H9 (cell line): ENCODE data around the gene SNTG2. TPM values are rescaled to one million over a fixed set of nuclear protein-coding genes. Genes with fewer than 3 reads are reported as not detected.

ENCODE experiments used
- DNase-seq: peaks from one replicate; pipeline ENCODE4 v3.0.0-alpha.2; 2017
- H2AFZ ChIP-seq: one replicate; pipeline ENCODE4 v1.6.1; 2013; ENCODE audit warnings: mild to moderate bottlenecking, low read length, control low read depth, moderate library complexity
- H2AK5ac ChIP-seq: 2 replicates; pipeline ENCODE4 v1.6.1; 2013; ENCODE audit warnings: low read length, control low read depth, mixed read lengths; ENCODE audit not compliant: insufficient read length
- H2BK120ac ChIP-seq: one replicate; pipeline ENCODE4 v1.6.1; 2013; ENCODE audit warnings: low read depth, mild to moderate bottlenecking, low read length, control low read depth, inconsistent platforms; ENCODE audit not compliant: poor library complexity, severe bottlenecking
- H2BK12ac ChIP-seq: 2 replicates; pipeline ENCODE4 v1.6.1; 2013; ENCODE audit warnings: low read length, control low read depth, mixed read lengths, low read depth; ENCODE audit not compliant: insufficient read length
- H2BK15ac ChIP-seq: 2 replicates; pipeline ENCODE4 v1.6.1; 2013; ENCODE audit warnings: low read depth, low read length, control low read depth
- H2BK20ac ChIP-seq: one replicate; pipeline ENCODE4 v1.6.1; 2013; ENCODE audit warnings: low read depth, mild to moderate bottlenecking, low read length, control low read depth, inconsistent platforms; ENCODE audit not compliant: poor library complexity, severe bottlenecking
- H2BK5ac ChIP-seq: 2 replicates; pipeline ENCODE4 v1.6.1; 2013; ENCODE audit warnings: low read length, control low read depth, mixed read lengths; ENCODE audit not compliant: insufficient read length
- H3K14ac ChIP-seq: 2 replicates; pipeline ENCODE4 v1.6.1; 2013; ENCODE audit warnings: low read length, control low read depth; ENCODE audit not compliant: insufficient read depth
- H3K18ac ChIP-seq: 2 replicates; pipeline ENCODE4 v1.6.1; 2013; ENCODE audit warnings: low read depth, mild to moderate bottlenecking, mixed read lengths, low read length, control low read depth; ENCODE audit not compliant: insufficient read length
- H3K23ac ChIP-seq: 2 replicates; pipeline ENCODE4 v1.6.1; 2013; ENCODE audit warnings: low read length, control low read depth, mixed read lengths, low read depth; ENCODE audit not compliant: insufficient read length
- H3K23me2 ChIP-seq: 2 replicates; pipeline ENCODE4 v1.6.1; 2013; ENCODE audit warnings: low read depth, mild to moderate bottlenecking, mixed read lengths, low read length, control low read depth; ENCODE audit not compliant: insufficient read length, poor library complexity, severe bottlenecking
- H3K27ac ChIP-seq: 2 replicates; pipeline ENCODE4 v1.5.1; 2013; ENCODE audit warnings: low read length, control low read depth, mixed read lengths, low read depth; ENCODE audit not compliant: insufficient read length
- H3K27me3 ChIP-seq: 2 replicates; pipeline ENCODE4 v1.6.1; 2013; ENCODE audit warnings: low read length, control low read depth, inconsistent platforms; ENCODE audit not compliant: insufficient read depth
- H3K4ac ChIP-seq: 2 replicates; pipeline ENCODE4 v1.6.1; 2013; ENCODE audit warnings: low read depth, mild to moderate bottlenecking, control low read depth, inconsistent platforms, low read length, moderate library complexity
- H3K4me1 ChIP-seq: 2 replicates; pipeline ENCODE4 v1.6.1; 2013; ENCODE audit warnings: low read length, control low read depth, inconsistent platforms; ENCODE audit not compliant: insufficient read depth
- H3K4me2 ChIP-seq: 2 replicates; pipeline ENCODE4 v1.6.1; 2013; ENCODE audit warnings: low read length, control low read depth, mixed read lengths; ENCODE audit not compliant: insufficient read length, insufficient read depth
- H3K56ac ChIP-seq: 2 replicates; pipeline ENCODE4 v1.6.1; 2013; ENCODE audit warnings: low read depth, mild to moderate bottlenecking, mixed read lengths, low read length, control low read depth; ENCODE audit not compliant: insufficient read length
- H3K79me1 ChIP-seq: 2 replicates; pipeline ENCODE4 v1.6.1; 2013; ENCODE audit warnings: low read depth, mild to moderate bottlenecking, moderate library complexity, low read length, control low read depth, inconsistent platforms; ENCODE audit not compliant: insufficient read depth, poor library complexity, severe bottlenecking
- H3K79me2 ChIP-seq: 2 replicates; pipeline ENCODE4 v1.6.1; 2013; ENCODE audit warnings: low read length, control low read depth, inconsistent platforms; ENCODE audit not compliant: insufficient read depth
- H3K9ac ChIP-seq: 2 replicates; pipeline ENCODE4 v1.6.1; 2013; ENCODE audit warnings: low read length, control low read depth, mixed read lengths; ENCODE audit not compliant: insufficient read length; ENCODE audit errors: extremely low read depth
- H3K9me3 ChIP-seq: one replicate; pipeline ENCODE4 v1.6.1; 2013; ENCODE audit warnings: low read depth, low read length, inconsistent platforms; ENCODE audit not compliant: control insufficient read depth
- H3T11ph ChIP-seq: one replicate; pipeline ENCODE4 v1.6.1; 2013; ENCODE audit warnings: mild to moderate bottlenecking, low read length, control low read depth, inconsistent platforms
- H4K20me1 ChIP-seq: one replicate; pipeline ENCODE4 v1.6.1; 2013; ENCODE audit not compliant: control insufficient read depth, insufficient read length, insufficient read depth
- H4K5ac ChIP-seq: 2 replicates; pipeline ENCODE4 v1.6.1; 2013; ENCODE audit warnings: low read depth, mild to moderate bottlenecking, mixed read lengths, low read length, control low read depth; ENCODE audit not compliant: insufficient read length
- H4K8ac ChIP-seq: replicated peaks from 2 replicates; pipeline ENCODE4 v1.6.1; 2013; ENCODE audit warnings: low read length, control low read depth, mixed read lengths, low read depth; ENCODE audit not compliant: insufficient read length
- H4K91ac ChIP-seq: 2 replicates; pipeline ENCODE4 v1.6.1; 2013; ENCODE audit warnings: low read depth, mild to moderate bottlenecking, moderate library complexity, mixed read lengths, low read length, control low read depth; ENCODE audit not compliant: insufficient read length
- H3K27ac Mint-ChIP-seq, 3 experiments: 2 replicates in 2 of 3; 3 replicates in 1 of 3; pipeline ENCODE4 v1.8.0; 2020 to 2021; ENCODE audit warnings: mixed read lengths in 3 of 3, mild to moderate bottlenecking in 1 of 3, moderate library complexity in 1 of 3
- H3K27me3 Mint-ChIP-seq: 2 replicates; pipeline ENCODE4 v1.8.0; 2021; ENCODE audit warnings: low read depth, mild to moderate bottlenecking, moderate library complexity, mixed read lengths
- H3K36me3 Mint-ChIP-seq, 3 experiments: 2 replicates in 2 of 3; 3 replicates in 1 of 3; pipeline ENCODE4 v1.8.0; 2020 to 2021; ENCODE audit warnings: low read depth in 3 of 3, mixed read lengths in 3 of 3; ENCODE audit not compliant: insufficient read depth in 1 of 3
- H3K4me1 Mint-ChIP-seq, 2 experiments: 2 replicates each; pipeline ENCODE4 v1.8.0; 2020; ENCODE audit warnings: mixed read lengths in 2 of 2
- H3K4me3 Mint-ChIP-seq, 2 experiments: 2 replicates in 1 of 2; 3 replicates in 1 of 2; pipeline ENCODE4 v1.8.0; 2020 to 2021; ENCODE audit warnings: mild to moderate bottlenecking in 2 of 2, mixed read lengths in 2 of 2, moderate library complexity in 1 of 2
- H3K9me3 Mint-ChIP-seq, 2 experiments: 2 replicates in 1 of 2; 3 replicates in 1 of 2; pipeline ENCODE4 v1.8.0; 2020; ENCODE audit warnings: mild to moderate bottlenecking in 2 of 2, mixed read lengths in 2 of 2, moderate library complexity in 1 of 2
- WGBS: extraction: QIAGEN DNeasy Blood & Tissue Kit; methylation state at CpG from one replicate; pipeline ENCODE4 v1.1.7; 2013; ENCODE audit warnings: missing lambda C conversion rate, low lambda C conversion rate, mixed read lengths; ENCODE audit not compliant: insufficient read length; ENCODE audit errors: extremely low coverage; 5-methylcytosine and 5-hydroxymethylcytosine counted together
- total RNA-seq: library from RNA; stranded (reverse); gene quantifications from 2 replicates; pipeline ENCODE4 v1.2.1, GENCODE V29; 2021
- TF ChIP-seq, protein P1 (sequence below): fragments of 200-600 bp; sonication (generic); conservative IDR thresholded peaks from 3 replicates; pipeline ENCODE4 v1.8.0; 2021; ENCODE audit warnings: antibody characterized with exemption, mild to moderate bottlenecking

Gene SNTG2
- total RNA-seq, 1 experiment from 2014 or later: 13.2 TPM

DNA sequence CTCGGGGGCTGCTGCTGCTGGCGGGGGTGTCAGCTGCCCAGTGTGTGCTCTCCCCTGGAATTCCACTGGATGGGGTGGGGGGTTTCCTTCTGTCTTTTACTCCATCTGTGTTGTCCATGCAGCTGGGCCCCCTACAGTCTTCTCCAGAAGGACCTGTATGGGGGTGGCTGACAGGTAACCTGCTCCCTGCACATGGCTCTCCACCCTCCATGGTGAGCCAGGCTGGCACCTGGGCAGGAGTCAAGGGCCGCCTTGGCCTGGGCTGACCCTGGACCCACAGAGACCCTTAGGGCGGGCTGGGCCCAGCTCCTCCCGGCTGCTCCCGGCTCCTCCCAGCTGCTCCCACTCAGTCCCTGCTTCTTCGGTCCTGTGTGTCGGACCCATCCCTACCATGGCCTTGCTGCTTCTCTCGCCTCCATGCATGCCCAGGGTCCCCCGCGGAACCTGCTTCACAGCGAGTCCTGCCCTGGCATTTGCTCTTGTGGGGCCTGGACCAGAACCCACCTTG, 15.0 kb downstream of the SNTG2 start:
- H3K9me3 ChIP-seq: no peaks in the 10 kb centered on the region
- no peak overlapping the region for H2BK5ac ChIP-seq
- no peak overlapping the region for H3K14ac ChIP-seq
- H3K56ac ChIP-seq: no peak overlapping the region
- peaks cover 9% of the 10 kb centered on the region for H3K79me2 ChIP-seq
- H3K27me3 ChIP-seq: no peaks in the 10 kb centered on the region
- no peak overlapping the region for H2BK12ac ChIP-seq
- no peak for DNase-seq
- no peak overlapping the region for H3K27ac ChIP-seq
- no peak overlapping the region for H3K18ac ChIP-seq
- peak overlapping the region in 1 of 3 experiments; percentile 72; a peak in 1 of 7 replicates for H3K27ac Mint-ChIP-seq
- peaks cover 18 to 24% of the 10 kb centered on the region in 2 experiments for H3K9me3 Mint-ChIP-seq
- WGBS: no CpG with 5 or more reads among the region's 12 CpGs
- no peaks in the 10 kb centered on the region for H3K4me1 ChIP-seq
- no peak overlapping the region for H3K4me3 Mint-ChIP-seq
- H3K23ac ChIP-seq: no peak overlapping the region
- no peak overlapping the region for H2BK20ac ChIP-seq
- H3K27me3 Mint-ChIP-seq: no peaks in the 10 kb centered on the region
- no peak overlapping the region for H2AFZ ChIP-seq
- no peak overlapping the region for H3K4me2 ChIP-seq
- no peak overlapping the region for H4K5ac ChIP-seq
- TF ChIP-seq, protein P1, sequence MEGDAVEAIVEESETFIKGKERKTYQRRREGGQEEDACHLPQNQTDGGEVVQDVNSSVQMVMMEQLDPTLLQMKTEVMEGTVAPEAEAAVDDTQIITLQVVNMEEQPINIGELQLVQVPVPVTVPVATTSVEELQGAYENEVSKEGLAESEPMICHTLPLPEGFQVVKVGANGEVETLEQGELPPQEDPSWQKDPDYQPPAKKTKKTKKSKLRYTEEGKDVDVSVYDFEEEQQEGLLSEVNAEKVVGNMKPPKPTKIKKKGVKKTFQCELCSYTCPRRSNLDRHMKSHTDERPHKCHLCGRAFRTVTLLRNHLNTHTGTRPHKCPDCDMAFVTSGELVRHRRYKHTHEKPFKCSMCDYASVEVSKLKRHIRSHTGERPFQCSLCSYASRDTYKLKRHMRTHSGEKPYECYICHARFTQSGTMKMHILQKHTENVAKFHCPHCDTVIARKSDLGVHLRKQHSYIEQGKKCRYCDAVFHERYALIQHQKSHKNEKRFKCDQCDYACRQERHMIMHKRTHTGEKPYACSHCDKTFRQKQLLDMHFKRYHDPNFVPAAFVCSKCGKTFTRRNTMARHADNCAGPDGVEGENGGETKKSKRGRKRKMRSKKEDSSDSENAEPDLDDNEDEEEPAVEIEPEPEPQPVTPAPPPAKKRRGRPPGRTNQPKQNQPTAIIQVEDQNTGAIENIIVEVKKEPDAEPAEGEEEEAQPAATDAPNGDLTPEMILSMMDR: no peak
- H4K8ac ChIP-seq: no peak overlapping the region
- no peak overlapping the region for H4K91ac ChIP-seq
- no peak overlapping the region for H2BK120ac ChIP-seq
- H3K79me1 ChIP-seq: peaks cover 6% of the 10 kb centered on the region
- no peaks in the 10 kb centered on the region for H3K23me2 ChIP-seq
- no peak overlapping the region for H3K4ac ChIP-seq
- peaks cover 10 to 31% (median 18%) of the 10 kb centered on the region in 3 experiments for H3K36me3 Mint-ChIP-seq
- no peak overlapping the region for H2AK5ac ChIP-seq
- no peak overlapping the region for H2BK15ac ChIP-seq
- H4K20me1 ChIP-seq: no peaks in the 10 kb centered on the region
- no peak overlapping the region for H3K9ac ChIP-seq
- no peak overlapping the region for H3T11ph ChIP-seq
- H3K4me1 Mint-ChIP-seq: peaks cover 2 to 4% of the 10 kb centered on the region in 2 experiments
